Panc1 (cell line): ENCODE results near the gene SLC9A3. TPM values are rescaled to one million over a fixed set of nuclear protein-coding genes. Genes with fewer than 3 reads are reported as not detected.
A peak's percentile ranks its signal among the peaks of the same experiment; 100 is the strongest.

Experiments used
- ATAC-seq: fragments of 200-7000 bp; cut with Tn5 transposase; 2 replicates; pipeline ENCODE4 v1.9.1; 2020; ENCODE audit warnings: mild to moderate bottlenecking, moderate library complexity
- BruUV-seq: library from RNA; stranded (reverse); fragments of 400-500 nt; replicated peaks from 2 replicates; lab custom pipeline; 2021; lab: Mats Ljungman, UMichigan
- CTCF ChIA-PET: fragments of 300-600 bp; sonication (Branson Sonifier 250); formaldehyde crosslinking; loops from one replicate; lab custom pipeline; 2022; ENCODE audit warnings: antibody characterized with exemption; lab: Charles Lee
- POLR2A ChIA-PET: fragments of 300-600 bp; sonication (Branson Sonifier 250); formaldehyde crosslinking; loops from one replicate; lab custom pipeline; 2022; ENCODE audit warnings: antibody characterized with exemption; lab: Charles Lee
- DNase-seq: peaks from one replicate; pipeline ENCODE4 v3.0.0-alpha.2; 2010; ENCODE audit warnings: low read depth, low spot score
- H3K27ac ChIP-seq: 2 replicates; pipeline ENCODE4 v1.5.1; 2011; ENCODE audit warnings: mild to moderate bottlenecking, low read length, inconsistent platforms
- H3K27me3 ChIP-seq: fragments of 200-500 bp; sonication (Bioruptor generic); 2 replicates; pipeline ENCODE4 v1.6.0; 2014; ENCODE audit warnings: low read length, inconsistent platforms; ENCODE audit not compliant: control insufficient read depth, insufficient read depth
- H3K36me3 ChIP-seq: fragments of 200-500 bp; sonication (Bioruptor generic); 2 replicates; pipeline ENCODE4 v1.5.1; 2014; ENCODE audit warnings: inconsistent platforms, mild to moderate bottlenecking, low read length, moderate library complexity; ENCODE audit not compliant: control insufficient read depth, insufficient read depth
- H3K4me1 ChIP-seq: 2 replicates; pipeline ENCODE4 v1.5.1; 2011; ENCODE audit warnings: inconsistent platforms, mild to moderate bottlenecking, low read length, moderate library complexity; ENCODE audit not compliant: control insufficient read depth, insufficient read depth
- H3K4me3 ChIP-seq, 2 experiments: 2 replicates each; pipeline ENCODE4 v1.5.1; 2011 to 2012; ENCODE audit warnings: low read depth in 2 of 2, low read length in 2 of 2, mild to moderate bottlenecking in 2 of 2, inconsistent platforms in 1 of 2, moderate library complexity in 1 of 2
- H3K9me3 ChIP-seq: fragments of 200-500 bp; sonication (Bioruptor generic); 2 replicates; pipeline ENCODE4 v1.5.1; 2014; ENCODE audit warnings: low read depth, mild to moderate bottlenecking, inconsistent platforms, low read length, moderate library complexity; ENCODE audit not compliant: control insufficient read depth, insufficient read depth
- CTCF ChIP-seq: fragments of 450-650 bp; IDR thresholded peaks from 2 replicates; pipeline ENCODE4 v1.5.1; 2017; ENCODE audit warnings: mild to moderate bottlenecking
- POLR2AphosphoS5 ChIP-seq: IDR thresholded peaks from 2 replicates; pipeline ENCODE4 v1.6.1; 2012; ENCODE audit warnings: mild to moderate bottlenecking, low read depth, low read length, moderate library complexity
- SIN3A ChIP-seq: IDR thresholded peaks from 2 replicates; pipeline ENCODE4 v1.6.1; 2012; ENCODE audit warnings: low read depth, mild to moderate bottlenecking, low read length, moderate library complexity, borderline replicate concordance; ENCODE audit not compliant: insufficient read depth
- TCF7L2 ChIP-seq: IDR thresholded peaks from 2 replicates; pipeline ENCODE4 v1.6.1; 2011; ENCODE audit warnings: mild to moderate bottlenecking, low read depth, low read length, inconsistent platforms
- in situ Hi-C: cut with HindIII; loops from 2 replicates; pipeline ENCODE4 v1.10.0; 2016; ENCODE audit warnings: low sequenced_read_pairs, low pct_unique_long_range_greater_than_20kb
- intact Hi-C: fragments of 100-400 bp; cut with micrococcal nuclease; formaldehyde crosslinking; loops from one replicate; pipeline ENCODE4 v1.10.0; 2022; ENCODE audit not compliant: unreplicated experiment
- total RNA-seq: library from RNA; stranded (reverse); gene quantifications from one replicate; pipeline ENCODE4 v1.2.1, GENCODE V29; 2021; ENCODE audit not compliant: unreplicated experiment
- TF ChIP-seq, protein P1 (sequence below), 2 experiments: IDR thresholded peaks; 2 replicates each; pipeline ENCODE4 v1.6.1; 2011 to 2012; ENCODE audit warnings: low read depth in 2 of 2, control low read depth in 1 of 2, low read length in 1 of 2, mild to moderate bottlenecking in 1 of 2, moderate library complexity in 1 of 2; ENCODE audit not compliant: insufficient read depth in 1 of 2

The SLC9A3 gene
- total RNA-seq, 1 experiment from 2014 or later = 2.0 TPM

- H3K27ac ChIP-seq = peak overlapping the region; percentile 56; the same call in 1 of the 2 replicates
- CTCF ChIA-PET = interaction anchor here (0.7 kb wide), 1 partner anchor 167 kb away, joined by 4 read pairs; no protein-coding TSS in a partner anchor
- DNase-seq = no peak
Observed at GRCh38 chr5:473551-474192, 50.6 kb downstream of the SLC9A3 start.

DNA sequence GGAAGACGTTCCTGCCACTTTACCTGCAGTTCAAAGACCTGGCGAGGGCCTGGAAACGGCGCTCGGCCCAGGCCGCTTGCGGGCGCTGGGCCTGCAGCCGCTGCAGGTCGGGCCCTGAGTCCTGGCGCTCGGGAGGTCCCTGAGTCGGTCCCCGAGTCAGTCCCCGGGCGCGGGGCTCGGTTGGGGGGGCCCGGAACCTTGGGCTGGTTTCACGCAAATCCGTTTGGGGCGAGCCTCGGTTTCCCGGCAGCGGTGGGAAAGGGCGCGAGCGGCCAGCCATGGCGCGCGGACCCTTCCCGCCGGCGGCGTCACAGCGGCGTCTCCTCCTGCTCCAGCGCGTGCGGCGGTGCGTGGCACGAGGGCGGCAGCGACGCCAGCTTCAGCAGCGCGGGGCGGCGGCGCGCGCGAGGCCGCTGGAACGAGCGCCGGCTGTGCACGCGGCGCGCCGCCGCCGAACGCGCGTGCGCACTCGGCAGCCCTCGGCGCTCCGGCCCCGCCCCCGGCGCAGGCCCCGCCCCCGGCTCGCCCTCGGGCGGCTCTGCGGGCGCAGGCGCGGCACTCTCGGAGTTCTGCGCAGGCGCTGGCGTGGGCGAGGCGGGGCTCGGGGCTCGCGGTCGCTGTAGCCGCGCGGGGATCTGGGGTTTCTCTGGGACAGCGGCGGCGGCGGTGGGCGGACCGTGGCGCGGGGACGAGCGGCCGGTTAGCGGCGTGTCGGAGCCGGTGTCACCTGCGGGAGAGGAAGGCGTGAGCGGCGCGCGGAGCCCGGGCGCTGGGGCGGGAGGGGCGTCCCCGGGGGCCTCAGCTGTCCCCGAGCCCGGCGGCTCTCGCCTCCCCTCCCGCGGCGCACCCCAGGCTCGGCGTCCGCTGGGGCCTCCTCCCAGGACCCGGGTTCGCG is 51.3 kb downstream of the SLC9A3 start:
- Histone ChIP-seq H3K4me3 (peak overlapping the region; percentile 75 to 85), H3K27me3 (no peaks in the 10 kb centered on the region), H3K4me1 (peaks cover 16% of the 10 kb centered on the region), H3K36me3 (peaks cover 3% of the 10 kb centered on the region), H3K27ac (peak overlapping the region; percentile 83), H3K9me3 (no peaks in the 10 kb centered on the region)
- no TSS peak for BruUV-seq
- intact Hi-C loops (loop anchor here (10.0 kb wide), 1 partner anchor 142 kb away; the partner anchor contains the start of gene CEP72), in situ Hi-C loops (no loop called here)
- no peak for DNase-seq
- ChIA-PET CTCF (no interaction called here), POLR2A (no interaction called here)
- ATAC-seq = peak; percentile 78
- TF ChIP-seq, protein P1, sequence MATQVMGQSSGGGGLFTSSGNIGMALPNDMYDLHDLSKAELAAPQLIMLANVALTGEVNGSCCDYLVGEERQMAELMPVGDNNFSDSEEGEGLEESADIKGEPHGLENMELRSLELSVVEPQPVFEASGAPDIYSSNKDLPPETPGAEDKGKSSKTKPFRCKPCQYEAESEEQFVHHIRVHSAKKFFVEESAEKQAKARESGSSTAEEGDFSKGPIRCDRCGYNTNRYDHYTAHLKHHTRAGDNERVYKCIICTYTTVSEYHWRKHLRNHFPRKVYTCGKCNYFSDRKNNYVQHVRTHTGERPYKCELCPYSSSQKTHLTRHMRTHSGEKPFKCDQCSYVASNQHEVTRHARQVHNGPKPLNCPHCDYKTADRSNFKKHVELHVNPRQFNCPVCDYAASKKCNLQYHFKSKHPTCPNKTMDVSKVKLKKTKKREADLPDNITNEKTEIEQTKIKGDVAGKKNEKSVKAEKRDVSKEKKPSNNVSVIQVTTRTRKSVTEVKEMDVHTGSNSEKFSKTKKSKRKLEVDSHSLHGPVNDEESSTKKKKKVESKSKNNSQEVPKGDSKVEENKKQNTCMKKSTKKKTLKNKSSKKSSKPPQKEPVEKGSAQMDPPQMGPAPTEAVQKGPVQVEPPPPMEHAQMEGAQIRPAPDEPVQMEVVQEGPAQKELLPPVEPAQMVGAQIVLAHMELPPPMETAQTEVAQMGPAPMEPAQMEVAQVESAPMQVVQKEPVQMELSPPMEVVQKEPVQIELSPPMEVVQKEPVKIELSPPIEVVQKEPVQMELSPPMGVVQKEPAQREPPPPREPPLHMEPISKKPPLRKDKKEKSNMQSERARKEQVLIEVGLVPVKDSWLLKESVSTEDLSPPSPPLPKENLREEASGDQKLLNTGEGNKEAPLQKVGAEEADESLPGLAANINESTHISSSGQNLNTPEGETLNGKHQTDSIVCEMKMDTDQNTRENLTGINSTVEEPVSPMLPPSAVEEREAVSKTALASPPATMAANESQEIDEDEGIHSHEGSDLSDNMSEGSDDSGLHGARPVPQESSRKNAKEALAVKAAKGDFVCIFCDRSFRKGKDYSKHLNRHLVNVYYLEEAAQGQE (IDR thresholded peaks at IDR 0.05; ENCODE audit: insufficient read depth in 1 of 2, low read depth in 2 of 2, low read length in 1 of 2) = no peak
- TF ChIP-seq CTCF = no peak
- TF ChIP-seq POLR2AphosphoS5 = peak; percentile 74
- TF ChIP-seq SIN3A = peak; percentile 66; the same call in 1 of the 2 replicates
- no peak for TF ChIP-seq TCF7L2

More at GRCh38 chr5:473551-474192, 50.6 kb downstream of the SLC9A3 start:
- Histone ChIP-seq H3K9me3 (no peaks in the 10 kb centered on the region), H3K4me1 (peaks cover 16% of the 10 kb centered on the region), H3K4me3 (peak overlapping the region; percentile 68 to 85), H3K36me3 (peaks cover 3% of the 10 kb centered on the region), H3K27me3 (no peaks in the 10 kb centered on the region)
- POLR2A ChIA-PET = no interaction called here
- TF ChIP-seq CTCF (no peak), SIN3A (no peak), POLR2AphosphoS5 (no peak), TCF7L2 (no peak)
- TF ChIP-seq, protein P1 (IDR thresholded peaks at IDR 0.05; ENCODE audit: insufficient read depth in 1 of 2, low read depth in 2 of 2, low read length in 1 of 2) = no peak
- intact Hi-C loops = loop anchor here (10.0 kb wide), 1 partner anchor 141 kb away; the partner anchor contains the start of gene CEP72
- ATAC-seq = peak; percentile 10
- in situ Hi-C loops = no loop called here
- BruUV-seq = no TSS peak
